ENCODE results near the gene TBC1D10A.

GRCh38 chr22:30292069-30292970, 34.4 kb downstream of the TBC1D10A start:
- TF ChIP-seq CTCF (conservative IDR thresholded peaks at IDR 0.05 in 1 of 2, IDR thresholded peaks at IDR 0.05 in 1 of 2; ENCODE audit: low read depth in 1 of 2, low read length in 2 of 2), result no peak
- TF ChIP-seq EZH2 (IDR thresholded peaks at IDR 0.05; ENCODE audit: low read length, missing control alignments), result no peak
